Measurements from ENCODE around the gene TP53TG5.

DNA sequence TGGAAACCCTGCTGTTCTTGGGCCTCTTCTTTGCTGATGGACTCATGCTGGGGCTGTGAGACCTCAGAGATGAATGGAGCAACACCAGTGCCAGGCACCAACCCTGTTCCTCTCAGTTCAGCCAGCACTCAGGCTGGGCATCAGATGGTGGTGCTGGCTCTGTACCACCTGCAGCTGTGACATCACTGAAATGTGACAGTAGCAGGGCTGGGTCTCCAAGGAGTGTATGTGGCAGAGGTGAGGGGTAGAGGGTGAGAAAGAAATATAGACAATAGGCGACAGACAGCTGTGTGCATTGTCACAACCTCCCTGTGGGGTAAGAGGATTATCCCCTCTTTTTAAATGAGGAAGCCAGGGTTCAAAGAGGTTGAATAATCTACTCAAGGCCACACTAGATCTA, at the start of gene TP53TG5:
- TF ChIP-seq CTCF (conservative IDR thresholded peaks at IDR 0.05; ENCODE audit: low read depth, low read length) (no peak), EZH2 (IDR thresholded peaks at IDR 0.05; ENCODE audit: borderline replicate concordance, low read depth, low read length, poor library complexity, severe bottlenecking) (no peak)
